Epidermal melanocyte (primary cell): ENCODE measurements around the gene MRPL9.
"Not testable (repeated sequence)": the region's sequence is repeated elsewhere in the genome, so short reads cannot be mapped to it uniquely, and the experiment has no call there.

Experiments
- DNase-seq: peaks from one replicate; pipeline ENCODE4 v3.0.0; 2011; ENCODE audit warnings: low spot score; ENCODE audit not compliant: insufficient read length

MRPL9 gene

GRCh38 chr1:151787689-151788088 lies 24.4 kb upstream of the MRPL9 start:
- no peak for DNase-seq

GRCh38 chr1:151783796-151784195 lies 20.5 kb upstream of the MRPL9 start:
- no peak for DNase-seq

- no peak for DNase-seq
Observed at GRCh38 chr1:151782741-151783140, 19.4 kb upstream of the MRPL9 start.

- DNase-seq = not testable (repeated sequence)
Observed at GRCh38 chr1:151782026-151782425, 18.7 kb upstream of the MRPL9 start.

GRCh38 chr1:151780736-151781135 lies 17.4 kb upstream of the MRPL9 start:
- not testable (repeated sequence) for DNase-seq

GRCh38 chr1:151779852-151780251 lies 16.6 kb upstream of the MRPL9 start:
- DNase-seq = no peak

- DNase-seq = no peak
Observed at GRCh38 chr1:151777317-151777716, 14.0 kb upstream of the MRPL9 start.

- no peak for DNase-seq
Observed at GRCh38 chr1:151776665-151777062, 13.4 kb upstream of the MRPL9 start.

GRCh38 chr1:151775894-151776664 lies 12.8 kb upstream of the MRPL9 start:
- DNase-seq = no peak

GRCh38 chr1:151774256-151774922 lies 11.1 kb upstream of the MRPL9 start:
- no peak for DNase-seq

- no peak for DNase-seq
Observed at GRCh38 chr1:151773702-151774101, 10.4 kb upstream of the MRPL9 start.

GRCh38 chr1:151769270-151769669 lies 6.0 kb upstream of the MRPL9 start:
- DNase-seq = not testable (repeated sequence)

GRCh38 chr1:151768351-151769066 lies 5.2 kb upstream of the MRPL9 start:
- not testable (repeated sequence) for DNase-seq

- DNase-seq = no peak
Observed at GRCh38 chr1:151763990-151764389, 694 bp upstream of the MRPL9 start.

- DNase-seq = no peak
Observed at GRCh38 chr1:151760597-151761385, 2.5 kb downstream of the MRPL9 start.

GRCh38 chr1:151759241-151759640 lies 4.1 kb downstream of the MRPL9 start:
- no peak for DNase-seq

GRCh38 chr1:151756291-151756690 lies 7.0 kb downstream of the MRPL9 start:
- no peak for DNase-seq

- no peak for DNase-seq
Observed at GRCh38 chr1:151741516-151741915, 21.8 kb downstream of the MRPL9 start.

- DNase-seq = no peak
Observed at GRCh38 chr1:151739590-151740355, 23.5 kb downstream of the MRPL9 start.

- DNase-seq = no peak
Observed at GRCh38 chr1:151737479-151737878, 25.8 kb downstream of the MRPL9 start.

GRCh38 chr1:151737026-151737425 lies 26.3 kb downstream of the MRPL9 start:
- DNase-seq = no peak
